ENCODE results near the gene TTC7B. TPM values are rescaled to one million over a fixed set of nuclear protein-coding genes. Genes with fewer than 3 reads are reported as not detected.

The TTC7B gene
- total and polyA plus RNA-seq, 2 of the 13 experiments (the other 11 are each of a cell fraction or from before 2014, with no cell fraction given), result 1.3 to 3.2 TPM

DNA sequence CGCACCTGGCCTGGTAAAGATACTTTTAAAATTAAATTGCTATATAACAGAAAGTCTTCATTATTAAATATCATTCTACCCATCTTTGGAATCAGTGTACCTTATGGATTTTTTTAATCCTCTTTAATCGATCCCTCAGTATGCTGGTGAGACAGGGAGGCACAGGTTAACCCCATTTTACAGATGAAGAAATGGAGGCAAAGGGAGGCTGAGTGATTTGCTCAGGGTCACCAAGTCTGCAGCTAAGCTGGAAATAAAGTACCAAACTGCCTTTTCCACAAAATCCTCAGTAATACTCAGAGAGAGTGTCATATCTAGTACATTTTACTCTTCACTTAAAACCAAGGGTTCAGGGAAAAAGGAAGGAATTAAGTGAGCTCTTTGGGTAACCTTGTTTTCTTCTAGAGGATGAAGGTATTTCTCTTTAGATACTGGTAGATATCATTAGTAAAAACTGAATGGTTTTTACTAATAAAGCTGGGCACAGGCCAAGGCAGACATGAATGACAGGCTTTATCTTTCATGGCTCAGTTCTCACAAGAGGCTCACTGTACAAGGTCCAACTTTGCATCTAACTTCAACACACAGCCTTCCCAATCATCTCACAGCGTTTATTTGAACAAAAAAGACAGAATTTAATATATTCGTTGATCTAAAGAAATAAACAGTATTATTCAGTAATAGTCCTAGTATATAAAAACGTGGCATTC lies 35.3 kb upstream of the TTC7B start (continued):
- TF ChIP-seq, protein P1, sequence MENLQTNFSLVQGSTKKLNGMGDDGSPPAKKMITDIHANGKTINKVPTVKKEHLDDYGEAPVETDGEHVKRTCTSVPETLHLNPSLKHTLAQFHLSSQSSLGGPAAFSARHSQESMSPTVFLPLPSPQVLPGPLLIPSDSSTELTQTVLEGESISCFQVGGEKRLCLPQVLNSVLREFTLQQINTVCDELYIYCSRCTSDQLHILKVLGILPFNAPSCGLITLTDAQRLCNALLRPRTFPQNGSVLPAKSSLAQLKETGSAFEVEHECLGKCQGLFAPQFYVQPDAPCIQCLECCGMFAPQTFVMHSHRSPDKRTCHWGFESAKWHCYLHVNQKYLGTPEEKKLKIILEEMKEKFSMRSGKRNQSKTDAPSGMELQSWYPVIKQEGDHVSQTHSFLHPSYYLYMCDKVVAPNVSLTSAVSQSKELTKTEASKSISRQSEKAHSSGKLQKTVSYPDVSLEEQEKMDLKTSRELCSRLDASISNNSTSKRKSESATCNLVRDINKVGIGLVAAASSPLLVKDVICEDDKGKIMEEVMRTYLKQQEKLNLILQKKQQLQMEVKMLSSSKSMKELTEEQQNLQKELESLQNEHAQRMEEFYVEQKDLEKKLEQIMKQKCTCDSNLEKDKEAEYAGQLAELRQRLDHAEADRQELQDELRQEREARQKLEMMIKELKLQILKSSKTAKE (CRISPR knock-in tag; IDR thresholded peaks at IDR 0.05; ENCODE audit: borderline replicate concordance), result no peak
- TF ChIP-seq, protein P2, sequence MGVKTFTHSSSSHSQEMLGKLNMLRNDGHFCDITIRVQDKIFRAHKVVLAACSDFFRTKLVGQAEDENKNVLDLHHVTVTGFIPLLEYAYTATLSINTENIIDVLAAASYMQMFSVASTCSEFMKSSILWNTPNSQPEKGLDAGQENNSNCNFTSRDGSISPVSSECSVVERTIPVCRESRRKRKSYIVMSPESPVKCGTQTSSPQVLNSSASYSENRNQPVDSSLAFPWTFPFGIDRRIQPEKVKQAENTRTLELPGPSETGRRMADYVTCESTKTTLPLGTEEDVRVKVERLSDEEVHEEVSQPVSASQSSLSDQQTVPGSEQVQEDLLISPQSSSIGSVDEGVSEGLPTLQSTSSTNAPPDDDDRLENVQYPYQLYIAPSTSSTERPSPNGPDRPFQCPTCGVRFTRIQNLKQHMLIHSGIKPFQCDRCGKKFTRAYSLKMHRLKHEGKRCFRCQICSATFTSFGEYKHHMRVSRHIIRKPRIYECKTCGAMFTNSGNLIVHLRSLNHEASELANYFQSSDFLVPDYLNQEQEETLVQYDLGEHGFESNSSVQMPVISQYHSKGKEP (CRISPR knock-in tag; IDR thresholded peaks at IDR 0.05), result no peak
- TF ChIP-seq, protein P3, sequence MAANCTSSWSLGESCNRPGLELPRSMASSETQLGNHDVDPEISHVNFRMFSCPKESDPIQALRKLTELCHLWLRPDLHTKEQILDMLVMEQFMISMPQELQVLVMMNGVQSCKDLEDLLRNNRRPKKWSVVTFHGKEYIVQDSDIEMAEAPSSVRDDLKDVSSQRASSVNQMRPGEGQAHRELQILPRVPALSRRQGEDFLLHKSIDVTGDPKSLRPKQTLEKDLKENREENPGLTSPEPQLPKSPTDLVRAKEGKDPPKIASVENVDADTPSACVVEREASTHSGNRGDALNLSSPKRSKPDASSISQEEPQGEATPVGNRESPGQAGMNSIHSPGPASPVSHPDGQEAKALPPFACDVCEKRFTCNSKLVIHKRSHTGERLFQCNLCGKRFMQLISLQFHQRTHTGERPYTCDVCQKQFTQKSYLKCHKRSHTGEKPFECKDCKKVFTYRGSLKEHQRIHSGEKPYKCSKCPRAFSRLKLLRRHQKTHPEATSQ (CRISPR knock-in tag; IDR thresholded peaks at IDR 0.05; ENCODE audit: borderline replicate concordance), result no peak

DNA sequence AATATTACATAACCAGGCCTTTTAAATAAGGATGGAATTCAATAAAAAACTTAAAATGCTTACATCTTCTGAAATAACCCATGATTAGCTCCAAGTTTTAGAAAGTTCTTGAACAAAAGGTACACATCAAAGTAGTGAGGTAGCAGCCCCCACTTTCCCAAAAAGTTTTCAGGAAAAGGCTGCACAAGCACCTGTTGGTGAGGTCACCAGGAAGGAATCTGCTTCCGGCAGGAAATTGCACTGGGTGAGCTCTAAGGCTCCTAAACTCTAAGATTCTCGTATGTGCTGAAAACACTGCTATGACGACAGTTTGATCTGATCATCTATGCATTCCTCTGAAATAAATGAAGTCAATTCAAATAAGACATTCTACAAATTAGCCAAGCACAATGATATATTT lies 34.3 kb upstream of the TTC7B start:
- no TSS peak for BruUV-seq (replicated peaks)
- FAIRE-seq, result no peak
- H3K27me3 ChIP-seq (ENCODE audit: control insufficient read depth in 1 of 2, insufficient read depth in 2 of 2, low read length in 2 of 2), result peaks cover 0 to 5% of the 10 kb centered on the region in 2 experiments; a peak in 3 of 5 replicates
- TF ChIP-seq, protein P3 (CRISPR knock-in tag; IDR thresholded peaks at IDR 0.05; ENCODE audit: borderline replicate concordance), result no peak
- no peak for TF ChIP-seq TEAD2 (CRISPR knock-in tag; IDR thresholded peaks at IDR 0.05)
- TF ChIP-seq, protein P4, sequence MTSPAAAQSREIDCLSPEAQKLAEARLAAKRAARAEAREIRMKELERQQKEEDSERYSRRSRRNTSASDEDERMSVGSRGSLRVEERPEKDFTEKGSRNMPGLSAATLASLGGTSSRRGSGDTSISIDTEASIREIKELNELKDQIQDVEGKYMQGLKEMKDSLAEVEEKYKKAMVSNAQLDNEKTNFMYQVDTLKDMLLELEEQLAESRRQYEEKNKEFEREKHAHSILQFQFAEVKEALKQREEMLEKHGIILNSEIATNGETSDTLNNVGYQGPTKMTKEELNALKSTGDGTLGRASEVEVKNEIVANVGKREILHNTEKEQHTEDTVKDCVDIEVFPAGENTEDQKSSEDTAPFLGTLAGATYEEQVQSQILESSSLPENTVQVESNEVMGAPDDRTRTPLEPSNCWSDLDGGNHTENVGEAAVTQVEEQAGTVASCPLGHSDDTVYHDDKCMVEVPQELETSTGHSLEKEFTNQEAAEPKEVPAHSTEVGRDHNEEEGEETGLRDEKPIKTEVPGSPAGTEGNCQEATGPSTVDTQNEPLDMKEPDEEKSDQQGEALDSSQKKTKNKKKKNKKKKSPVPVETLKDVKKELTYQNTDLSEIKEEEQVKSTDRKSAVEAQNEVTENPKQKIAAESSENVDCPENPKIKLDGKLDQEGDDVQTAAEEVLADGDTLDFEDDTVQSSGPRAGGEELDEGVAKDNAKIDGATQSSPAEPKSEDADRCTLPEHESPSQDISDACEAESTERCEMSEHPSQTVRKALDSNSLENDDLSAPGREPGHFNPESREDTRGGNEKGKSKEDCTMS (CRISPR knock-in tag; conservative IDR thresholded peaks at IDR 0.05), result no peak

More for the DNA sequence above, 34.3 kb upstream of the TTC7B start:
- ChIA-PET CTCF (ENCODE audit: low intra/inter-chr PET ratio, low total read pairs) (no interaction called here), POLR2A (interaction anchor here (0.7 kb wide), 1 partner anchor 19 kb away, joined by 3 read pairs; no protein-coding TSS in a partner anchor)
- WGBS (ENCODE audit: low lambda C conversion rate), result 20% methylated on average over 3 of the region's 3 CpGs
- peak overlapping the region; percentile 50 for H3K4me2 ChIP-seq (ENCODE audit: low read depth, low read length)
- no peaks in the 10 kb centered on the region for H4K20me1 ChIP-seq (ENCODE audit: insufficient read depth, low read length)
- DNase-seq (ENCODE audit: low spot score) (peak; percentile 30), ATAC-seq (no peak)
- intact Hi-C loops (cut with micrococcal nuclease; ENCODE audit: unreplicated experiment) (no loop called here), in situ Hi-C loops (cut with HindIII; ENCODE audit: extremely low pct_ligation_motif_present, low pct_unique_long_range_greater_than_20kb) (no loop called here)
- H2AFZ ChIP-seq (ENCODE audit: low read length), result no peak overlapping the region
- H3K9ac ChIP-seq (ENCODE audit: insufficient read depth, low read depth, low read length), result no peak overlapping the region
- H3K36me3 ChIP-seq (replicated peaks in 1 of 2; ENCODE audit: control insufficient read depth in 1 of 2, insufficient read depth in 2 of 2, low read length in 2 of 2), result no peaks in the 10 kb centered on the region
- H3K9me3 ChIP-seq (ENCODE audit: low read length), result no peaks in the 10 kb centered on the region
- no peaks in the 10 kb centered on the region for H3K79me2 ChIP-seq (ENCODE audit: insufficient read depth, low read length)
- no peak overlapping the region; a peak in 1 of 6 replicates for H3K4me3 ChIP-seq (replicated peaks in 1 of 3; ENCODE audit: insufficient read depth in 1 of 3, low read depth in 2 of 3, low read length in 3 of 3)
- H3K27ac ChIP-seq (ENCODE audit: extremely low read length, insufficient read depth, low read length), result no peak overlapping the region
- H3K4me1 ChIP-seq (ENCODE audit: insufficient read depth, low read length), result peaks cover 34% of the 10 kb centered on the region
